Upper lobe of right lung (tissue), 1 donor: ENCODE data around the gene CPLX1. TPM values are rescaled to one million over a fixed set of nuclear protein-coding genes. Genes with fewer than 3 reads are reported as not detected.

Experiments used
- ATAC-seq: fragments of 200-7000 bp; cut with Tn5 transposase; one replicate; pipeline ENCODE4 v1.9.1; 2020; ENCODE audit warnings: mild to moderate bottlenecking, moderate library complexity
- DNase-seq: peaks from one replicate; pipeline ENCODE4 v3.0.0-alpha.2; 2020
- H3K27ac ChIP-seq: fragments of 200-600 bp; one replicate; pipeline ENCODE4 v1.8.0; 2022
- H3K27me3 ChIP-seq: fragments of 200-600 bp; one replicate; pipeline ENCODE4 v1.8.0; 2022; ENCODE audit warnings: mild to moderate bottlenecking
- H3K36me3 ChIP-seq: fragments of 200-600 bp; one replicate; pipeline ENCODE4 v1.8.0; 2022
- H3K4me1 ChIP-seq: fragments of 200-600 bp; one replicate; pipeline ENCODE4 v1.8.0; 2022
- H3K4me3 ChIP-seq: fragments of 200-600 bp; one replicate; pipeline ENCODE4 v1.8.0; 2022; ENCODE audit warnings: mild to moderate bottlenecking
- H3K9me3 ChIP-seq: fragments of 200-600 bp; one replicate; pipeline ENCODE4 v1.8.0; 2022
- CTCF ChIP-seq: fragments of 200-600 bp; IDR thresholded peaks from one replicate; pipeline ENCODE4 v1.8.0; 2022; ENCODE audit warnings: antibody characterized with exemption
- intact Hi-C: fragments of 100-400 bp; cut with DNase I; formaldehyde crosslinking; loops from one replicate; pipeline ENCODE4 v1.11.0; 2022
- total RNA-seq: library from RNA; stranded (reverse); fragmentation: NEBNext Ultra II Directional; extraction: Animal tissue kit (Norgen Biotek cat#: 25700); gene quantifications from one replicate; pipeline ENCODE4 v1.2.1, GENCODE V29; 2021
- donor health status: DM: no; HTN: yes; CAD: no; lungs with severe emphysema.

The CPLX1 gene
- total RNA-seq, 1 donor from 2014 or later: 5.2 TPM

- Histone ChIP-seq H3K27ac (no peak overlapping the region), H3K27me3 (no peaks in the 10 kb centered on the region), H3K9me3 (no peaks in the 10 kb centered on the region), H3K4me1 (no peaks in the 10 kb centered on the region), H3K4me3 (no peak overlapping the region), H3K36me3 (peaks cover 77% of the 10 kb centered on the region)
- intact Hi-C loops: no loop called here
- DNase-seq: peak; percentile 55
- TF ChIP-seq CTCF: no peak
- no peak for ATAC-seq
Observed at GRCh38 chr4:735583-735982, 90.3 kb downstream of the CPLX1 start.

Other genes with a start within 250 kb of the CPLX1 start
- not detected for gene TMEM271, start 249.8 kb downstream of the CPLX1 start, total RNA-seq
- 9.1 TPM for gene PDE6B, start 200.6 kb downstream of the CPLX1 start, total RNA-seq
- gene ATP5ME, start 151.9 kb downstream of the CPLX1 start, total RNA-seq: 167 TPM
- gene MYL5, start 151.6 kb downstream of the CPLX1 start, total RNA-seq: 9.7 TPM
- 32.9 TPM for gene SLC49A3, start 137.0 kb downstream of the CPLX1 start, total RNA-seq
- 42.2 TPM for gene PCGF3, start 120.3 kb downstream of the CPLX1 start, total RNA-seq
- 138 TPM for gene GAK, start 106.2 kb upstream of the CPLX1 start, total RNA-seq
- gene TMEM175, start 106.3 kb upstream of the CPLX1 start, total RNA-seq: 42.4 TPM
- 19.1 TPM for gene DGKQ, start 147.4 kb upstream of the CPLX1 start, total RNA-seq
- gene IDUA, start 160.9 kb upstream of the CPLX1 start, total RNA-seq: 49.2 TPM
- 0.20 TPM for gene SLC26A1, start 167.3 kb upstream of the CPLX1 start, total RNA-seq
- gene FGFRL1, start 185.5 kb upstream of the CPLX1 start, total RNA-seq: 25.2 TPM